Measurements from ENCODE around the gene RNF222. TPM values are rescaled to one million over a fixed set of nuclear protein-coding genes. Genes with fewer than 3 reads are reported as not detected.

Gene RNF222
- total and polyA plus RNA-seq, 7 donors: 0.03 TPM; not detected in 6

DNA sequence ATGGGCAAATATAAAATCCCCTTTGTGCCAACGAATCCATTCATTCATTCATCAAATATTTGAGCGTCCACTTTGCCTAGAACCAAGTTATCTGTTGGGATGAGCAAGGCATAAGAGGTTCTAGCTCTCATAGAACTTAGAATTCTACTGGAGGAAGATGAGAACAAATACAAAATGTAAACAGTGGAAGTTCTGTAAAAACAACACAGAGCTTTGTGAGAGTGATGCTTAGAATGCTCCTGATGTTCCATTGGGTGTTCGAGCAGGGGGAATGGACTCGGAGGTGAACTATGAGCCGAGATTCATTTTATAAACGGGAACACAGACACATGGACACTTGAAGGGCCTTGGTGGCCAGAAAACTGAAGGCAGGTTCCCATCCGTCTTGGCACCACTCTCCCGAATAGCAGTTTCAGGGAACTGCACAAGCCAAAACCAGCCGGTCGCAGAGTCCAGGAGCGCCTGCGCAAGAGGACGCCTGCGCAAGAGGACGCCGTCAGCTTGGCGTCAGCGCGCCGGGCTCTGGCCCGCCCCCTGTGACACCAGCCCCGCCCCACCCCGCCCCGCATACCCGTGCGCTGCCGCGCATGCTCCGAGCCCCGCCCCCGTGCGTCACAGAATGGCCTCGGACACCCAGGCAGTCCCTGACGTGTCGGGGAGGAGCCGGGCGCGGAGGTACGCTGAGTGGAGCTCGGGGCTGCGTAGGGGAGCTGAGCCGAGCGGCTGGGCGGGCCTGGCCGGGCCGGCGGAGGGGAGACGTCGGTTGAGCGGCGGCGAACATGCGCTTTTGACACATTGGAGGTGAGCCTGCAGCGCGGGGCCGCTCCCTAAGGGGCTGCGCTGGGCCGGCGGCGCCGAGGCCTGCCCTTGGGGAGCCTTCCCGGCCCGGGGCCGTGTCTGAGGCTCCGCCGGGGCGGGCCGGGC lies 37.9 kb upstream of the RNF222 start, which contains the start of gene NDEL1:
NDEL1 (plus strand) TSS at position 640 of the 924 bp plus-strand sequence. CDS start 8,388 bp downstream, outside the sequence.
- H3K9me3 ChIP-seq: no peaks in the 10 kb centered on the region
- intact Hi-C loops (cut with DNase I): loop anchor here (1.0 to 2.0 kb wide), 2 partner anchors 52 to 195 kb away; partner anchors contain the start of genes MYH10 and RPL26
- peak within 1 kb of the TSS; percentile 92 to 100 (median 98) for H3K27ac ChIP-seq
- DNase-seq: peak; percentile 100
- peaks cover 0 to 22% (median 17%) of the 10 kb centered on the region in 4 donors for H3K4me1 ChIP-seq
- H3K27me3 ChIP-seq: no peaks in the 10 kb centered on the region
- H3K4me3 ChIP-seq: peak within 1 kb of the TSS; percentile 66 to 99 (median 72)
- no peaks in the 10 kb centered on the region for H3K36me3 ChIP-seq
- WGBS, 2 donors: 2 to 3% methylated on average over 68 of the region's 68 CpGs
- TF ChIP-seq POLR2AphosphoS5 (IDR thresholded peaks at IDR 0.05) (peak; percentile 100), POLR2A (IDR thresholded peaks at IDR 0.05) (peak; percentile 95 to 96), CTCF (IDR thresholded peaks at IDR 0.05) (no peak), EP300 (IDR thresholded peaks at IDR 0.05) (peak in 1 of 4 donors; percentile 53)

DNA sequence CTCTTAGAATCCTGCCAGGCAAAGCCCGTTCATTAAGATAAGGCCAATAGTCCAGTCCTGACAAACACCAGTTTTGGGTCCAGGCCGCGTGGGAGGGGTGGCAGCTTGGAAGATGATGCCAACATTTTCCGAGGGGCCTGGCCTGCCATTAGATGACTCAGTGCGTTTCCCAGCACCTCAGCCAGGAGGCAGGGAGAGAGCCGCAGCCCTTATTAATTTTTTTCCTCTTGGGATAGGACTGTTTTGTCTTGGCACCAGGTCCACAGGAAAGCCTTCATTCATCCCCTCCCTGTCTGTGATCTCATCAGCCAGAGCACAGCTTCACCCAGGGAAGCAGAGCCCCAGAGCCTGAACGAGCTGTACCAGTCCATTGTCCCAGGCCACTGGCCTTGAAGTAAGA lies 33.3 kb upstream of the RNF222 start:
- H3K27ac ChIP-seq: peak overlapping the region in 3 of 4 donors; percentile 15 to 47 (median 43)
- H3K36me3 ChIP-seq: no peaks in the 10 kb centered on the region
- no peak for TF ChIP-seq EP300 (IDR thresholded peaks at IDR 0.05)
- TF ChIP-seq POLR2AphosphoS5 (IDR thresholded peaks at IDR 0.05): peak in 1 of 4 donors; percentile 9

DNA sequence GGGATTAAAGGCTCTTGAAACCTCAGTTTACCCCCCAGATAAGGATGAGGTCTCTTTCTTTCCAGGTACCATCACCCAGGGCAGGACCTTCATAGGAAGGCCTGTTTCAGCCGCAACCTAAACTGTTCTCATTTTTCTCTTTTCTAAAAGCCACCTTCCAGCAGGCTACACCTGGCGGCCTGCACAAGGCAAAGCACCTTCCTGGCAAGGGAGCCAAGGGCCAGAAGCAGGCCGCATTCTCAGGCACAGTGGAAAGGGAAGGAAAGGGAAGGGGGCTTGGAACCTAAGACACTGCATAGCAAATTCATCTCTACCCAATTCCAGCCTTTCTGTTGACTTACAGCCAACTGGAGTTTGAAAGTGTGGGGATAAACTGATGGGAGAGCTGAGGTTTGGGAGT lies 29.2 kb upstream of the RNF222 start:
- TF ChIP-seq POLR2A (IDR thresholded peaks at IDR 0.05): no peak
- no peak for TF ChIP-seq CTCF (IDR thresholded peaks at IDR 0.05)
- no peak for TF ChIP-seq POLR2AphosphoS5 (IDR thresholded peaks at IDR 0.05)
- no peak for TF ChIP-seq EP300 (IDR thresholded peaks at IDR 0.05)
- Histone ChIP-seq H3K4me1 (no peaks in the 10 kb centered on the region), H3K9me3 (no peaks in the 10 kb centered on the region), H3K36me3 (no peaks in the 10 kb centered on the region), H3K27me3 (no peaks in the 10 kb centered on the region), H3K27ac (no peak overlapping the region), H3K4me3 (no peak overlapping the region)
- 90 to 98% methylated on average over 3 of the region's 3 CpGs for WGBS, 2 donors
- DNase-seq: no peak
- intact Hi-C loops (cut with DNase I): no loop called here

More for the DNA sequence above, 33.3 kb upstream of the RNF222 start:
- intact Hi-C loops (cut with DNase I): no loop called here
- no peak overlapping the region for H3K4me3 ChIP-seq
- H3K4me1 ChIP-seq: no peaks in the 10 kb centered on the region
- WGBS, 2 donors: 79 to 87% methylated on average over 7 of the region's 7 CpGs
- no peaks in the 10 kb centered on the region for H3K27me3 ChIP-seq
- H3K9me3 ChIP-seq: no peaks in the 10 kb centered on the region
- DNase-seq: peak; percentile 77

- Histone ChIP-seq H3K4me3 (no peak overlapping the region), H3K27ac (no peak overlapping the region)
- 18 to 63% methylated on average over 6 of the region's 6 CpGs for WGBS, 2 donors
Observed at GRCh38 chr17:8426094-8426720, 28.6 kb upstream of the RNF222 start.

More at GRCh38 chr17:8426094-8426720, 28.6 kb upstream of the RNF222 start:
- DNase-seq: no peak
- no peak for TF ChIP-seq EP300 (IDR thresholded peaks at IDR 0.05)
- TF ChIP-seq POLR2AphosphoS5 (IDR thresholded peaks at IDR 0.05): no peak
- no peak for TF ChIP-seq CTCF (IDR thresholded peaks at IDR 0.05)
- TF ChIP-seq POLR2A (IDR thresholded peaks at IDR 0.05): no peak
- Histone ChIP-seq H3K36me3 (no peaks in the 10 kb centered on the region), H3K27me3 (no peaks in the 10 kb centered on the region), H3K4me1 (no peaks in the 10 kb centered on the region), H3K9me3 (no peaks in the 10 kb centered on the region)
- intact Hi-C loops (cut with DNase I): no loop called here
